GM20000 (cell line): ENCODE measurements around the gene MASP2.
"Not testable (repeated sequence)": the region's sequence is repeated elsewhere in the genome, so short reads cannot be mapped to it uniquely, and the experiment has no call there.

Experiments
- DNase-seq: peaks from one replicate; pipeline ENCODE4 v3.0.0; 2012; ENCODE audit warnings: low spot score
- CTCF ChIP-seq: IDR thresholded peaks from 2 replicates; pipeline ENCODE4 v1.5.1; 2012; ENCODE audit warnings: mild to moderate bottlenecking, control low read depth; ENCODE audit errors: extremely low read depth, missing control alignments

The MASP2 gene

DNA sequence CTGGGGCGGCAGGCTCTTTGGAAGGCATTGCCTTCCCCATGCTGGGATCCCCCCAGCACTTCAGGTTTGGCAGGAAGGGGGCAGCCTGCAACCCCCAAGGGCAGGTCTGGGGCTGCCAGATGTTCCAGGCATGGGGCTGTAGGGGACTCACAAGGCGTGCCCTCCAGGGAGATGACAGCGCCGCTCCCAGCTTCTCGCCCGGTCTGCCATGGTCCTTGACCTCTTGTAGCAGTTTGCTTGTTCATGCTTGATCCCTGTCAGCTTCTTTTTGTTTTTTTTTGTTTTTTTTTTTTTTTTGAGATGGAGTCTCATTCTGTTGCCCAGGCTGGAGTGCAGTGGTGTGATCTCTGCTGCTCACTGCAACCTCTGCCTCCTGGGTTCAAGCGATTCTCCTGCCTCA, 56.2 kb downstream of the MASP2 start:
- DNase-seq: no peak
- no peak for TF ChIP-seq CTCF

- DNase-seq: not testable (repeated sequence)
Measured at GRCh38 chr1:10989920-10990516, 57.0 kb downstream of the MASP2 start.

DNA sequence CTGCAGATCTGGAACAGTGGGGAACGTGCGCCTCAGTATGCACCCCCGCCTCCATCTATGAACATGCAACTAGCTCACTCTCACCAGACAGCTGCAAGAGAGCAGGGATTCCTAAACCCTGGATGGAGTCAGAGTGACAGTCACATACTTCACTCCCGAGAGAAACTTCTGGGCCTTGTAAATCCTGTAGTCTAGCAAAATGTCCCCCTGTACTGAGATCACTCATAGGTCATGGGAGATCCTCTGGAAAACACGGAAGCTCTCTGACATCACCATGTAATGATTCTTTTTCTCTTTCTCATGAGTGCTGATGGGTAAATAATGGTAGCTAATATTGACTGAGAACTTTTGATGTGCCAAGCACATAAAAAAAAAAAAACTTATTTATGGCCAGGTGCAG, 57.9 kb downstream of the MASP2 start:
- DNase-seq: no peak

GRCh38 chr1:10987840-10988417, 59.1 kb downstream of the MASP2 start:
- DNase-seq: no peak

More for the DNA sequence above, 57.9 kb downstream of the MASP2 start:
- no peak for TF ChIP-seq CTCF

DNA sequence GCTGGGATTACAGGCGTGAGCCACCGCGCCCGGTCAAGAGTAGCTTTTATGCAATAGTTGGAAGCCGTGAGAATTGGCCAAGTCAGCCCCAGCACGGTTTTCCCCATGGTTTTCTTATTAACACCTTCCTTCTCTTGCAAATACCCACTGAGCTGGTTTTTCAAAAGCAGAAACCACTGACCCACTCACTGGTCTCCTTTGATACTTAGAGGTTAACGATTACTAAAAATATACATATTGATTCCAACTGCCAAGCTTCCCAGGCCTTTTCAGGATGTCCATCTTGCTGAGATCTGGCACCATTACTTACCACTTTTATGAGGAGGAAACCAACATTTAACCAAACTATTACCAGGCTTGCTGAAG, 60.5 kb downstream of the MASP2 start:
- no peak for TF ChIP-seq CTCF
- DNase-seq: no peak

More at GRCh38 chr1:10987840-10988417, 59.1 kb downstream of the MASP2 start:
- no peak for TF ChIP-seq CTCF

DNA sequence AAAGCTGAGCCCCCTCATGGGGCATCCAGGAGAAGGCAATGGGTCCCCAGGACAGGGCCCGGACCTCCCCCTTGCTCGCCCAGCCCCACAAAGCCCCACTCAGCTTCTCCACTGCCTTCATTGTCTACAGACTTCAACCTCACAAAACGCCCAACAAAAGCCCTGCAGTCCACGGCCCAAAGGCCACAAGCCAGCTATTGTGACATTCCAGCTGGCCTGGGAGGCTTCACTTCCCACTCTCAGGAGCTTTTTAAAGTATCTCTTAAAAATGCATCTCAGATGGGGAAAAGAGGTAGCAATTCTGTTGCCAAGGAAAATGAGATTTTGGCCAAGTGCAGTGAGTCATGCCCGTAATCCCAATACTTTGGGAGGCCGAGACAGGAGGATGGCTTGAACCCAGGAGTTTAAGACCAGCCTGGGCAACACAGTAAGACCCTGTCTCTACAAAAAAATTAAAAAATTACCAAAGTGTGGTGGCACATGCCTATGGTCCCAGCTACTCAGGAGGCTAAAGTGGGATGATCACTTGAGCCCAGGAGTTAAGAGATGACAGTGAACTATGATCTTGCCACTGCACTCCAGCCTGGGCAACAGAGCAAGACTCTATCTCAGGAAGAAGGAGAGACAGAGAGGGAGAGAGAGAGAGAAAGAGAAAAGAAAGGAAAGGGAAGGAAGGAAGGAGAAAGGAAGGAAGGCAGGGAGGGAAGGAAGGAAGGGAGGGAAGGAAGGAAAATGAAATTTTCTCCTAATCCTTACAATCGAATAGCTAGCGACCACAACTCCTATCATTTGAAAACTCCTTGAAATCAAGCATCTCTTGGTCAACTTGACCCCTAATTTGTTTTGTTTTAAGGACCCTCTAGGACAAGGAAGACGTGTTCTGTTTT, 66.0 kb downstream of the MASP2 start:
- no peak for DNase-seq
- no peak for TF ChIP-seq CTCF

- no peak for DNase-seq
- TF ChIP-seq CTCF: no peak
Measured at GRCh38 chr1:10980094-10980577, 66.9 kb downstream of the MASP2 start.
